Upper lobe of left lung (tissue), 4 donors: ENCODE results near the gene EGFR.

Source experiments
- CTCF ChIP-seq, 6 experiments: fragments of 450-650 bp in 4 of 6; fragments of 200-600 bp in 2 of 6; sonication (generic) in 2 of 6; IDR thresholded peaks; one replicate each; pipeline ENCODE4 v1.5.1; 2016 to 2019; ENCODE audit warnings: antibody characterized with exemption in 6 of 6
- POLR2A ChIP-seq, 4 donors: fragments of 450-650 bp; IDR thresholded peaks; one replicate each; pipeline ENCODE4 v1.5.1; 2016 to 2017; ENCODE audit warnings: antibody characterized with exemption in 4 of 4, mild to moderate bottlenecking in 2 of 4
- POLR2AphosphoS5 ChIP-seq, 2 donors: sonication (generic); formaldehyde crosslinking; IDR thresholded peaks; one replicate each; pipeline ENCODE4 v1.5.1; 2017; ENCODE audit warnings: antibody characterized with exemption in 2 of 2

- TF ChIP-seq CTCF (IDR thresholded peaks at IDR 0.05) (no peak), POLR2AphosphoS5 (IDR thresholded peaks at IDR 0.05) (no peak), POLR2A (IDR thresholded peaks at IDR 0.05) (no peak)
Measured at GRCh38 chr7:55251911-55252310, 233.1 kb downstream of the EGFR start.
